ENCODE results near the gene SFXN1.

SFXN1 gene

DNA sequence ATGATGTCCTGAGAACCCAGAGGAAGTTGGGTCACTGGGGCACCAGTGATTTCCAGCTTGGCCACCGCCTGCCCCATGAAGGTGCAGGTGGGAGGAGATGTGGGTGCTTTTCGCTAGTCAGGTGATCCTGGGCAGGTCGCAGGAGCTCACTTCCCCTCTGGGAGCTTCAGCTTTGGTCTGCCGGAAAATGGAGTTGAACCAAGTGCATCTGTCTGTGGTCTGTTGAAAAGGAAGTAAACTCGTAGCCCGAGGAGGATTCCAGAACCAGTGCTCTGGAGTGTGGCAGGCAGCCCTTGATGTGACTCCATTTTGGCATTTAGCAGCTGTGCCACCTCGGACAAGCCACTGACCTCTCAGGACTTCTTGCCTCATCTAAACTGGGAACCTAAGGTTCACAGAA, 97.7 kb downstream of the SFXN1 start:
- no peak for DNase-seq (ENCODE audit: low read depth)

DNA sequence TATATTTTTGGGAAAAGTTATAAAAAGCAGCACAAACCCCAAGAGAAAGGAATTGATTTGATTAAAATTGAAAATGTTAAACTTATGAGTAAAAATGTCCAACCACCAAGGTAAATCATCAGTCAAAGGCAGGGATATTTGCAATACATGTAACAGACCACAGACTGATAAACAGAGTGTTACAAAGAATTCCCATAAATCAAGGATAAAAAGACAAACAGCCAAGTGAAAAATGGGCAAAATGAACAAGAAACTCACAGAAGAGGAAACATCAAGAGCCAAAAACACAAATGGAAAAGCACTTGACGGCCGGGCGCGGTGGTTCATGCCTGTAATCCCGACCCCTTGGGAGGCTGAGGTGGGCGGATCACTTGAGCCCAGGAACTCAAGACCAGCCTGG, 98.2 kb downstream of the SFXN1 start:
- DNase-seq (ENCODE audit: low read depth), result no peak

Measured in activated gamma-delta T cell treated with anti-CD3 and anti-CD28 coated beads, Interleukin-2, amount 50 U/mL, for 16 hours (primary cell).